Measurements from ENCODE around the gene RIPOR3.

Gene RIPOR3

GRCh38 chr20:50590348-50590664, 101.0 kb downstream of the RIPOR3 start:
- DNase-seq (ENCODE audit: low read depth, low spot score), result no peak

DNA sequence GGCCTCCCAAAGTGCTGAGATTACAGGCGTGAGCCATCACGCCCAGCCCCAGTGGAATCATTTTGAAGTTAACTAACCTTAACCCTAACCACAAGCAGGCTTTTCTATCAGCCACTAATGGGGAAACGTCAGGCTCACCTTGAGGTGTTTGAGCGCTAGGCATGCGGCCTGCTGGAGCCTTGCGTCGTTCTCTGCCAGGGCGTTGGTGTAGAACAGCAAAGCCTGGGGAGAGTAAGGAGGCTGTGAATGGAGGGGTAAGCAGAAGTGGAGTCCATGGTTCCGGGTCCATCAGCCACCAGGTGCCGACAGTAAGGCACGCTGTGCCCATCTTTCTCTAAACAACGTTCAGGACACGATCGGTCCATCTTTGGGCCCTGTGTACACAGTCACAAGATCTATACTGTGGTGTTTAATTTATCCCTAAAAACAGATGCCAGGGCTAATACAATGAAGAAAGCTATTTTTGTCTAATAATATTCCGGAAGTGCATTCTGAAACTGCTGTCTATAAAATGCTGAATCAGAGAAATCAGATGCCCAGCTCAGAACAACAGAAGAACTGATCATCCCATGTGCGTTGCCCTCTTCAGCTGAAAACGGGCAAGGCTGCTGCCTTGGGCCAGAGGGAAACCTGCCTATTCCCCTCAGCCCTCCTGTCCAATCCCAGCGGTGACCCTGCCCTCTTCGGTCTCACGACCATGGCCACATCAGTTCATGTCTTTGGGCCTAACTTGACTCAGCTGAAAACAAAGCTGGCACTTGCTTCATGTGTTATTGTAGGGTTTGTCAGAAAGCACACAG, 101.6 kb downstream of the RIPOR3 start:
- no peak for DNase-seq (ENCODE audit: low read depth, low spot score)

DNA sequence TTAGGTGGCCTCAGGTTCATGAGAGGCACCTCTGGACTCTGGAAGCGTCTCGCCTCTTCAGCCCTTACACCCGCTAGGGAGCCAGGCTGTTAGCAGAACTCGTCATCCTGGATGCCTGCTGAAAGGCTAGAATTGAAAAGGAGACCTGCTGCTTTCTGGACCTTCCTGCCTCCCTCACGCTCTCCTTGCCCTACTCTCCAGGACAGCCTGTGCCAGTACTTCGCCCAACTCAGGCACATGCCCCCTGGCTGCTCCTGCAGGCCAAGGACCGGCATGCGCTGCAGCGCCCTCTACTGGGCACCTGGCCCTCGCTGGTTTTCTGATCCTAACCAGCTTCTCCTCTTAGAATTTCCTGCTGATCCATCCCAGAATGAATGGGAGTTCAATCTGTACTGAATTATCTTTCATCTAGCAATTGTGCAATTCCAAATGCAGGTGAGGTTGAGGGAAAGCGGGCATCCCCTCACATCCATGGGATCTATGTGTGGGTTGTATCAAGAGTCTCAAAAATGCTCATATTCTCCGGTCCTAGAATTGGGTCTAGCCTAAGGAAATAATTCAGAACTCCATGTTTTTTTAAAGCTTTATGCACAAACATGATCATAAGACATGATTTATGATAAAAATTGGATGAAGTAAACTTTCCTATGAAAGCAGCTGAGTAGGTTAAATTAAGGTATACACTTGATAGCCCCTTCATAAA, 103.2 kb downstream of the RIPOR3 start:
- DNase-seq (ENCODE audit: low read depth, low spot score), result no peak

DNA sequence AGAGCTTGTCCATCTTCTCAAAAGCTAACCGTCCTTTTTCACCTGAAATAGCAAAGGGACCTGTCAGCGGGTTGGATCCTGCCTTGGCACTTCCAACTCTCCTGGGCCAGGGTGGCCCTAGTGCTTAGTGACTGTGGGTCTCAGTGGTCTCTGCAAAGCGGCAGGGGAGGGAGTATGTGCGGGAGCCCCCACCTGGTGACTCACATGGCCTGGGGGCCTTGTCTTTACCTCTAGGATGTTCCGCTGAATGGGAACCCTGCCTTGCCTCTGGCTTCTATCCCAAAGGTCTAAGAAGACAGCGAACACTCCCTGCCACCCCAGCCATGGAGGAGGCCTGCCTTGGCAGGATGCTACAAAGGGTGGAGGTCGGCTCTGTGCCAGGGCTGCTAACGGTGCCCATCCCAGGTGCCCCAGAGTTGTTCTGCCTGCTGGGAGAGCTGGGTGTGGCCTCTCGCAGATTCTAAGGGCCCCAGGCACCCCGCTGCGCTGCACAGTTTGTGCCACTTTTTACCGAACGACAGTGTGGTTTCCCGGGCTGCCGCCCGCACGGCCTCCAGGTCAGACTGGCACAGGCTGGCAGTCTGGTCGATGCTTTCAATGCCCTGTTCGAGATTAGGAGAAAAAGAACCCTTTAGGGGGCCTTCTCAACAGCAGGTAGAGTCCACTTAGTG, 103.9 kb downstream of the RIPOR3 start:
- no peak for DNase-seq (ENCODE audit: low read depth, low spot score)

DNA sequence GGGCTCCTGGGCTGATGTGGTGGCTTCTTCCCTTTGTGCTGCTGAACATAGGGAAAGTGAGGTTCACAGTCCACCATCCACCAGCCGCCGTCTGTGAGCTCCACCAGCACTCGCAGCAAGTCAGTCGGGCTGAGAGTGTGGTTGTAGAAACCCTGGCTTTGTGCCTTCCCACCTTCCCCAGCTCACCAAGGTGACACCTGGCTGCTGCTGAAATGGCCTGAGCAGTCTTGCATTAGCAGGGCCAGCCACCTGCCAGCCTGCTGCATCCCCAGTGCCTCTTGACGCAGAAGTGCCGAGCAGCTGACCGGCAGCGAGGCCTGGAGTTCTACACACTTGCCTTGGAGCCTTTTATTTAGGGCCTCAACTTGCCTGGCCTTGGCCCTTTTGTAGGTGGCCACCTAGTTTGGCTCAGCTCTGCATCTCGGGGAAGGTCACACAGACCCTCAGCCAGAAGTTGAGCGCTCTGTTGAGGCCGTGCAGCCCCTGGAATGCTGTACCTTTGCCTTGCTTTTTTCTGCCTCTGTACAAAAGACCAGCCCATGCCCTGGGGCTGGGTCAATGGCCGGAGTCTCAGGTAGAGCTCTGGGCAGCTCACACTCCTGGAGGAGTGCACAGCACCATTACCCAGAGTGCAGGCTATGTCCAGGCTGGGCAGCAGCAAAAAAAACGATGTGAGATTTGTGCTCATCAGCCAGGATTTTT, 104.7 kb downstream of the RIPOR3 start:
- DNase-seq (ENCODE audit: low read depth, low spot score), result no peak

GRCh38 chr20:50585678-50586077, 105.7 kb downstream of the RIPOR3 start:
- DNase-seq (ENCODE audit: low read depth, low spot score), result no peak

- DNase-seq (ENCODE audit: low read depth, low spot score), result no peak
Measured at GRCh38 chr20:50585214-50585613, 106.1 kb downstream of the RIPOR3 start.

DNA sequence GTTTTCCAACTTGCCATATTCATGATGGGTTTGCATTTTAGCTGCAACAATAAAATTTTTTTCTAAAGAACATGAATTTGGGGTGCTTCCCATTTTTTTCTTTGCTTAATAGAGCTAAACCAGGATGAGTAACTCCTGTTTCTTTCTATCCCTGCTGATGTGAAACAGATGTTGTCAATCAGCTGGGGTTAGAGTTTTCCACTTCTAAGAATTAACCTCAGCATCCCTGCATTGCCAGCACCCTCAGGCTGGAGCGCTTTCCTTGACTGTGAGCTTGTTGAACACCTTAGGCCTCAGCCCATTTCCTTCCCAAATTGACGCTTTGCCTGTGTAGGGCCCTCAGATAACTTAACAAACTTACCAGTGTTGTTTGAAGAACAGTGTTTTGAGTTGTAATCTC, 106.7 kb downstream of the RIPOR3 start:
- DNase-seq (ENCODE audit: low read depth, low spot score), result no peak

DNA sequence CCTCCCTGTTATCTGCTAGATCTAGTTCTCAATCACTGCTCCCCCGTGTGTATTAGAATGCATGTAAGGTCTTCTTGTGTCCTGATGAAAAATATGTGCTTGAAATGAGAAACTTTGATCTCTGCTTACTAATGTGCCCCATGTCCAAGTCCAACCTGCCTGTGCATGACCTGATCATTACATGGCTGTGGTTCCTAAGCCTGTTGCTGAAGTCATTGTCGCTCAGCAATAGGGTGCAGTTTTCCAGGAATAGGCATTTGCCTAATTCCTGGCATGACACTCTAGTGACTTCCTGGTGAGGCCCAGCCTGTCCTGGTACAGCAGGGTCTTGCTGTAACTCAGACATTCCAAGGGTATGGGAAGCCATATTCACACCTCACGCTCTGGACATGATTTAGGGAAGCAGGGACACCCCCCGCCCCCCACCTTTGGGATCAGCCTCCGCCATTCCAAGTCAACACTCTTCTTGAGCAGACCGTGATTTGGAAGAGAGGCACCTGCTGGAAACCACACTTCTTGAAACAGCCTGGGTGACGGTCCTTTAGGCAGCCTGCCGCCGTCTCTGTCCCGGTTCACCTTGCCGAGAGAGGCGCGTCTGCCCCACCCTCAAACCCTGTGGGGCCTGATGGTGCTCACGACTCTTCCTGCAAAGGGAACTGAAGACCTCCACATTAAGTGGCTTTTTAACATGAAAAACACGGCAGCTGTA, 107.7 kb downstream of the RIPOR3 start:
- DNase-seq (ENCODE audit: low read depth, low spot score), result no peak

- DNase-seq (ENCODE audit: low read depth, low spot score), result no peak
Measured at GRCh38 chr20:50582591-50583234, 108.6 kb downstream of the RIPOR3 start.

GRCh38 chr20:50582092-50582491, 109.2 kb downstream of the RIPOR3 start:
- no peak for DNase-seq (ENCODE audit: low read depth, low spot score)

- DNase-seq (ENCODE audit: low read depth, low spot score), result no peak
Measured at GRCh38 chr20:50580842-50581544, 110.3 kb downstream of the RIPOR3 start.

GRCh38 chr20:50580016-50580747, 111.2 kb downstream of the RIPOR3 start:
- DNase-seq (ENCODE audit: low read depth, low spot score), result no peak

DNA sequence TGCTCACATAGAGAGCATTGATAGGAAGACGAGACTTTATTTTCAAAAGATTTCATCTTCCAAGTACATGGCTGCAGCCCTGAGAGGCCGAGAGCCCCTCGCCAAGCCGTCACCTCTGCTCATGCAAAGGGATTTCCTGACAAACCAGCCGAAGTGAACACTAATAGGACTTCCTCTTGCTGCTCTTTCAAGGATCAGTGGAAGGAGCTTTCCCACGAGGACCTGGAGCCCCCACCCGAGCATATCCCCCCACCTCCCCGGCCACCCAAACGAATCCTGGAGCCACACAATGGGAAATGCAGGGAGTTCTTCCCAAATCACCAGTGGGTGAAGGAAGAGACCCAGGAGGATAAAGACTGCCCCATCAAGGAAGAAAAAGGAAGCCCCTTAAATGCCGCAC, 111.8 kb downstream of the RIPOR3 start:
- no peak for DNase-seq (ENCODE audit: low read depth, low spot score)

DNA sequence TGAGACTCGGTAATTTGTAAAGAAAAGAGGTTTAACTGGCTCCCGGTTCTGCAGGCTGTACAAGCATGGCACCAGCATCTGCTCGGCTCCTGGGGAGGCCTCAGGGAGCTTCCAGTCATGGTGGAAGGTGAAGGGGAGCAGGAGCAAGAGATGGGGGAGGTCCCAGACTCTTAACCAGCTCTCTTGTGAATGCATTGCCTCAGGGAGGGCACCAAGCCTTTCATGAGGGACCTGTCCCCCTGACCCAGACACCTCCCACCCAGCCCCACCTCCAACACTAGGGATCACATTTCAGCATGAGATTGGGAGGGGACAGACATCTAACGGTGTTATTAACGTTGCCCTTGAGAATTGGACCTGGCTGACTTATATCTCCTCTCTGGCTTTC, 112.6 kb downstream of the RIPOR3 start:
- no peak for DNase-seq (ENCODE audit: low read depth, low spot score)

- DNase-seq (ENCODE audit: low read depth, low spot score), result no peak
Measured at GRCh38 chr20:50578061-50578777, 113.1 kb downstream of the RIPOR3 start.

- no peak for DNase-seq (ENCODE audit: low read depth, low spot score)
Measured at GRCh38 chr20:50577175-50578018, 113.9 kb downstream of the RIPOR3 start.
